Smooth muscle cell (in vitro differentiated cells): ENCODE measurements around the gene HOXB8. TPM values are rescaled to one million over a fixed set of nuclear protein-coding genes. Genes with fewer than 3 reads are reported as not detected.
A peak's percentile ranks its signal among the peaks of the same experiment; 100 is the strongest.

Source experiments
- DNase-seq: peaks from one replicate; lab custom pipeline; 2025; ENCODE audit not compliant: unreplicated experiment; lab: John Stamatoyannopoulos, UW
- H2AFZ ChIP-seq: fragments of 200-600 bp; sonication (generic); 2 replicates; pipeline ENCODE4 v1.6.0; 2016; ENCODE audit warnings: antibody characterized with exemption, low read depth, mild to moderate bottlenecking
- H3F3A ChIP-seq: fragments of 200-600 bp; sonication (generic); 2 replicates; pipeline ENCODE4 v1.6.0; 2017; ENCODE audit warnings: antibody characterized with exemption, low read depth
- H3K27ac ChIP-seq: fragments of 200-600 bp; sonication (generic); 2 replicates; pipeline ENCODE4 v1.5.1; 2016; ENCODE audit warnings: low read depth, mild to moderate bottlenecking
- H3K27me3 ChIP-seq: fragments of 200-600 bp; sonication (generic); 2 replicates; pipeline ENCODE4 v1.6.1; 2016; ENCODE audit warnings: low read depth, mild to moderate bottlenecking
- H3K36me3 ChIP-seq: fragments of 200-600 bp; sonication (generic); 2 replicates; pipeline ENCODE4 v1.5.1; 2016; ENCODE audit warnings: low read depth
- H3K4me1 ChIP-seq: fragments of 200-600 bp; sonication (generic); 2 replicates; pipeline ENCODE4 v1.5.1; 2016; ENCODE audit warnings: low read depth
- H3K4me2 ChIP-seq: fragments of 200-600 bp; sonication (generic); 2 replicates; pipeline ENCODE4 v1.6.0; 2016; ENCODE audit warnings: mild to moderate bottlenecking
- H3K4me3 ChIP-seq: fragments of 200-600 bp; sonication (generic); 2 replicates; pipeline ENCODE4 v1.5.1; 2016; ENCODE audit warnings: mild to moderate bottlenecking
- H3K79me2 ChIP-seq: fragments of 200-600 bp; sonication (generic); 2 replicates; pipeline ENCODE4 v1.6.0; 2016; ENCODE audit warnings: low read depth, mild to moderate bottlenecking
- H3K9ac ChIP-seq: fragments of 200-600 bp; sonication (generic); 2 replicates; pipeline ENCODE4 v1.6.0; 2016; ENCODE audit warnings: low read depth
- H3K9me3 ChIP-seq: fragments of 200-600 bp; sonication (generic); replicated peaks from 2 replicates; pipeline ENCODE4 v1.5.1; 2016; ENCODE audit warnings: low read depth
- H4K20me1 ChIP-seq: fragments of 200-600 bp; sonication (generic); 2 replicates; pipeline ENCODE4 v1.6.0; 2016; ENCODE audit warnings: low read depth
- WGBS: methylation state at CpG from one replicate; pipeline ENCODE4 v1.1.7; 2016; ENCODE audit warnings: low lambda C conversion rate; 5-methylcytosine and 5-hydroxymethylcytosine counted together
- polyA plus RNA-seq: library from polyadenylated mRNA; unstranded; fragments of >200 nt; fragmentation: Nextera tagmentation; extraction: Ambion mirVana; gene quantifications from 2 replicates; pipeline ENCODE4 v1.2.1, GENCODE V29; 2016
- total RNA-seq: library from RNA; depleted of rRNA; stranded (reverse); fragments of >200 nt; gene quantifications from 2 replicates; pipeline ENCODE4 v1.2.3, GENCODE V29; 2014
- TF ChIP-seq, protein P1 (sequence below): fragments of 200-600 bp; sonication (generic); IDR thresholded peaks from 2 replicates; pipeline ENCODE4 v1.5.1; 2017; ENCODE audit warnings: borderline replicate concordance, mild to moderate bottlenecking, antibody characterized with exemption; ENCODE audit not compliant: insufficient read depth, poor library complexity, severe bottlenecking

Gene HOXB8
- total and polyA plus RNA-seq, 2 experiments from 2014 or later, result 0.94 to 2.0 TPM

DNA sequence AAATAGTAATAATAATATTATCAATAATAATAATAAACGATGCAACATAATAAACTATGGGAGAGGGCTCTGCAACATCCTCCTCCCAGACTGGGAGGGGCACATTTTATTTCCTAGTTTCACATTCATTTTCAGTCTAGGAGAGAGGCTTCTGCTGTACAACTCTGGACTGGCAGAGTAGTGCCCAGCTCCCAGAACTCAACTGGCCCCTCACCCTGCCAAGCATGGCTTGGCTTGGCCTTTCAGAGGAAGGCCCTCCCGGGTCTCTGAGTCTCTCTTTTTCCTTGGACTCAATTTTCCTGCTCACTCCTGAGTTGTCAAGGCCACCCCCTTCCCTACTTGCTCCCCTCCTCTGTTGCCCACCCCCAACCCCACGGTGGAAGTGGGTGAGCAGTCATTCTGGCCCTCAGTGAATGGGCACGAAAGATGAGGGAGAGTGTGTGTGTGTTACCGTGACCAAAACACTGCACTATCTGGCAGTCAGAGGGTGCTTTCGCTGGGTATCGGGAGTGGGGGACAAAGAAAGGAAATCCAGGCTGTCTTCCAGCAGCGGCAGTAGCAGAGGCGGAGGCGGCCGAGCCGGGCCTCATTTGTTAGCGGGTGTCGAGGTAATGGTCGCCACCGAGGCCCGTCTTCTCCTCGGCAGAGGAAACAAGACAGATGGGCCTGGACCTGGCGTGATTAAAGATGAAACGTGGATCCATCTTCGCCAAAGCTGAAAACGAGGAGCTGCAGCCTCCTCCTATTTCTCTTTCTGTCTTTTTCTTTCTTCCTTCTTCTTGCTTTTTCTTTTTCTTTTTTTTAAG is 39.2 kb downstream of the HOXB8 start:
- Histone ChIP-seq H3K4me1 (peaks cover 7% of the 10 kb centered on the region), H4K20me1 (peaks cover 97% of the 10 kb centered on the region), H3K4me3 (no peak overlapping the region), H3K36me3 (no peaks in the 10 kb centered on the region), H3K9ac (no peak overlapping the region), H3K27me3 (peaks cover 88% of the 10 kb centered on the region), H3F3A (no peaks in the 10 kb centered on the region), H3K9me3 (no peaks in the 10 kb centered on the region), H3K4me2 (peak overlapping the region; percentile 90), H3K27ac (no peak overlapping the region), H2AFZ (no peak overlapping the region), H3K79me2 (peaks cover 40% of the 10 kb centered on the region)
- TF ChIP-seq, protein P1, sequence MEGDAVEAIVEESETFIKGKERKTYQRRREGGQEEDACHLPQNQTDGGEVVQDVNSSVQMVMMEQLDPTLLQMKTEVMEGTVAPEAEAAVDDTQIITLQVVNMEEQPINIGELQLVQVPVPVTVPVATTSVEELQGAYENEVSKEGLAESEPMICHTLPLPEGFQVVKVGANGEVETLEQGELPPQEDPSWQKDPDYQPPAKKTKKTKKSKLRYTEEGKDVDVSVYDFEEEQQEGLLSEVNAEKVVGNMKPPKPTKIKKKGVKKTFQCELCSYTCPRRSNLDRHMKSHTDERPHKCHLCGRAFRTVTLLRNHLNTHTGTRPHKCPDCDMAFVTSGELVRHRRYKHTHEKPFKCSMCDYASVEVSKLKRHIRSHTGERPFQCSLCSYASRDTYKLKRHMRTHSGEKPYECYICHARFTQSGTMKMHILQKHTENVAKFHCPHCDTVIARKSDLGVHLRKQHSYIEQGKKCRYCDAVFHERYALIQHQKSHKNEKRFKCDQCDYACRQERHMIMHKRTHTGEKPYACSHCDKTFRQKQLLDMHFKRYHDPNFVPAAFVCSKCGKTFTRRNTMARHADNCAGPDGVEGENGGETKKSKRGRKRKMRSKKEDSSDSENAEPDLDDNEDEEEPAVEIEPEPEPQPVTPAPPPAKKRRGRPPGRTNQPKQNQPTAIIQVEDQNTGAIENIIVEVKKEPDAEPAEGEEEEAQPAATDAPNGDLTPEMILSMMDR, result no peak
- 61% methylated on average over 22 of the region's 22 CpGs for WGBS
- no peak for DNase-seq

DNA sequence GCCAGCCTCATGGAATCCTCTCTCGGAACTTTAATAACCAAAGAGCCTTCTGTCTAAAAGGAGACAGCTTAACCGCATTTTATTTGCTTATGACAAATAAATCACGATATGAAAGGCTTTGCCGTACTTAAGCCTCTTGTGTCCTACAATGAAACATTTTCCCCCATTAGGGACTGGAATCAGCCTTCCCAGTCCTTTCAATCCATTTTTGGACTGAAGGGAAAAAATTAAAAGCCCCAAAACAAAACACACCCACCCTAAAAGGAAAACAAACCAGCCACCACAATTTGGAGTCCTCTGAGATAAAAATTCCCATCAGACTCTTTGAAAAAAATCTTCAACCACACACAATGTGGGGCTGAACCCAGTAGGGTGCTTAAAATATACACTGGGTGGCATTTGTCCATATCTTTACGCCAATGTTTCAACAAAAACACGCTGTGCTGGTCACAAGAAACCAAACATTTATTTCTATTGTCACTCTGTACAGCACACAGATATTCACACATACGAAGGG is 40.0 kb downstream of the HOXB8 start:
- no peak for DNase-seq
- Histone ChIP-seq H3K9ac (no peak overlapping the region), H2AFZ (no peak overlapping the region), H3K27ac (peak overlapping the region; percentile 1), H3F3A (no peaks in the 10 kb centered on the region), H3K79me2 (peaks cover 46% of the 10 kb centered on the region), H3K4me2 (peak overlapping the region; percentile 36), H3K4me1 (peaks cover 11% of the 10 kb centered on the region), H3K9me3 (no peaks in the 10 kb centered on the region), H4K20me1 (peaks cover 97% of the 10 kb centered on the region), H3K36me3 (no peaks in the 10 kb centered on the region), H3K4me3 (no peak overlapping the region), H3K27me3 (peaks cover 88% of the 10 kb centered on the region)
- TF ChIP-seq, protein P1, result no peak
- 61% methylated on average over 7 of the region's 7 CpGs for WGBS

DNA sequence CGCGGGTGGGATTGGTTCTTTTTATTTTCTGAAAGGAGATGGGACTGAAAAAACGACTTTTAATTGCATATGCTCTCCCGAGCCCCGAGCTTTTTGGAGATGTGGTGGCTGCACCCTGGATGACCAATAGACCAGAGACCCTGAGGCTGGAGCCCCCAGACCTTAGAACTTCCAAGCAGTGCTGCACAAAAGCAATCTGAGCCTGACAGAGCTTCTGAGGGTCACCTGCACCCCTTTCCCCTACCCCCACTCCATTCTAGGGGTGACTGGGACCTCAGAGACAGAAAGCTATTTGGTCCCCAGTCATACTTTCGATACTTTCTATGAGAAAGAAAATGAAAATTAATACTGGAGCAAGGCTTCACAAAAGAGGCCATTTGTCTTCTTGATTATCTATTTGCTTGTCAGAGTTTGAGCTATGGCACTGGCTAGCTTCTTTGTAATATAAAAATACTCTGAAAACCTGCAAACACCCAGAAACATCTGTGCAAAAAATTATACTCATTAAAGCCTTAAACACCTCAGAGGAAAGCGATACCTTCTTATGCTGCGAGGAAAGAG is 40.5 kb downstream of the HOXB8 start:
- Histone ChIP-seq H3K4me2 (peak overlapping the region; percentile 36), H3K4me3 (no peak overlapping the region), H4K20me1 (peaks cover 97% of the 10 kb centered on the region), H3K9me3 (no peaks in the 10 kb centered on the region), H3F3A (no peaks in the 10 kb centered on the region), H3K9ac (no peak overlapping the region), H3K79me2 (peaks cover 48% of the 10 kb centered on the region), H2AFZ (no peak overlapping the region), H3K4me1 (peaks cover 11% of the 10 kb centered on the region), H3K27me3 (peaks cover 88% of the 10 kb centered on the region), H3K27ac (peak overlapping the region; percentile 1), H3K36me3 (no peaks in the 10 kb centered on the region)
- DNase-seq, result no peak
- TF ChIP-seq, protein P1, result no peak
- 51% methylated on average over 8 of the region's 8 CpGs for WGBS
